Mesothelial cell of epicardium (in vitro differentiated cells): ENCODE data around the gene TNS4. TPM values are rescaled to one million over a fixed set of nuclear protein-coding genes. Genes with fewer than 3 reads are reported as not detected.

Experiments
- DNase-seq, 2 experiments: peaks; one replicate each; pipeline ENCODE4 v3.0.0; 2021; ENCODE audit warnings: low spot score in 2 of 2; ENCODE audit not compliant: unreplicated experiment in 2 of 2
- H3K27ac Mint-ChIP-seq: 2 replicates; pipeline ENCODE4 v1.8.0; 2021; ENCODE audit warnings: mixed read lengths
- H3K27me3 Mint-ChIP-seq: 2 replicates; pipeline ENCODE4 v1.8.0; 2021; ENCODE audit warnings: low read depth, mixed read lengths
- H3K36me3 Mint-ChIP-seq: 2 replicates; pipeline ENCODE4 v1.8.0; 2021; ENCODE audit warnings: mixed read lengths
- H3K4me1 Mint-ChIP-seq: 2 replicates; pipeline ENCODE4 v1.8.0; 2021; ENCODE audit warnings: mixed read lengths
- H3K4me3 Mint-ChIP-seq: 2 replicates; pipeline ENCODE4 v1.8.0; 2021; ENCODE audit warnings: mild to moderate bottlenecking, moderate library complexity, mixed read lengths
- H3K9me3 Mint-ChIP-seq: 2 replicates; pipeline ENCODE4 v1.8.0; 2021; ENCODE audit warnings: mixed read lengths
- CTCF ChIP-seq: fragments of 200-600 bp; sonication (generic); IDR thresholded peaks from one replicate; pipeline ENCODE4 v1.5.0; 2021; ENCODE audit warnings: antibody characterized with exemption; ENCODE audit not compliant: unreplicated experiment
- total RNA-seq: library from RNA; stranded (reverse); gene quantifications from 3 replicates; pipeline ENCODE4 v1.2.1, GENCODE V29; 2021

Gene TNS4
- total RNA-seq, 1 donor from 2014 or later: not detected

DNA sequence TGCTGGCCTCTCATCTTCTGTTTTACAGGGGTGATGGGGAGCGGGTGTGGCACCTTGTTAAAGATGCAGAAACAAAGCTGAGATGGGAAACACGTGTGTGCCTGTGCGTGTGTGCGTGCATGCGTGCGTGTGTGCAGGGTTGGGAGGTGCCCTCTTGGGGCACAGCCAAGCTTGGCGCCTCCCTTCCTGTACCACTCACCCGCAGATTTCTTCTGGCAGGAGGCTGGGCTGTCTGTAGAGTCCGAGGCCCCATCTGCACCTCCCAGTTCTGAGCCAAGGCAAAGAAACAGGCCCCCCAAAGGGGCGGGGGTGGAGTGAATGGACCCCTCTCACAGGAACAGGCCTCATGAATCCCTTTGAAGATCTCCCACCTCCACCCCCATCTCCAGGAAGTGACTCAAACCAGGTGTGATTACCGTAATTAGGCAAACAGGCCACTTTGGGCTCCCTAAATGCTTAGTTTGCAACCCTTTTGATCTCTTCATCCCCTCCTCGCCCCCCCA is 20.9 kb downstream of the TNS4 start:
- H3K4me3 Mint-ChIP-seq: no peak overlapping the region
- DNase-seq: no peak
- H3K27me3 Mint-ChIP-seq: no peaks in the 10 kb centered on the region
- no peak for TF ChIP-seq CTCF
- H3K36me3 Mint-ChIP-seq: no peaks in the 10 kb centered on the region
- H3K9me3 Mint-ChIP-seq: no peaks in the 10 kb centered on the region
- peaks cover 12% of the 10 kb centered on the region for H3K4me1 Mint-ChIP-seq
- H3K27ac Mint-ChIP-seq: no peak overlapping the region

DNA sequence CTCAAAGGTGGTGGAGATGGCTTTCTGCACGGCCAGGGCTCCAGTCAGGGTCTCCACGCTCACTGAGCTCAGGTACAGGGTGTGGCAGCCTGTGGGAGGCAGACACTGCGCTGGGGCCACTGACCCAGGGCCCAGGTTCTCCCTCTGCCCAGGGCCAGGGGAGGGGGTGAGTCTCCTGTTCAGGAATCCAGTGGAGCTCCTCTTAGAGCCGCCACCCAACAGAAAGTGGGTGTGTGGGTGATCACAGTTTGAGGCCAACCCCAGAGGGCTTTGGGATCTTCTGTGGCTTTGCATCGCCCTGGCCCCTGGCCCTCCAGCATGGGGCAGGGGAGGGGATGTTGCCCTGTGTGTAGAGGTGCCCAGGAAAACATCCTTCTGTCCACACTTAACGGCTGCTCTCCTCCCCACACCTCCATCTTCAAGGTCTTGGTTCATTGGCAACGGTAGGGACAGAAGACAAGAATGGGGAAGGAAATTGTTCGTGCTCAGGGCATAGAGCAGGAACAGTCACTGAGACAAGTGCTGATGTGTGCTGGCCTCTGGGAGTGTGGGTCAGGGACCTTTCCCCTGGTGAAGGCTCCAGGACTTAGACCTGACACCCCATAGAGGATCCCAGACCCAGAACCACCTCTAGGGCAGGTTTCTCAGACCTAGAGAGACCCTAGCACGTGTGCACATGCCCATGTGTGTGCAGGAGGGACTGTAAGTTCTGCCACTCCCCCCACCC is 21.5 kb downstream of the TNS4 start:
- Mint-ChIP-seq H3K36me3 (no peaks in the 10 kb centered on the region), H3K27me3 (no peaks in the 10 kb centered on the region), H3K4me1 (peaks cover 11% of the 10 kb centered on the region), H3K4me3 (no peak overlapping the region), H3K27ac (no peak overlapping the region), H3K9me3 (no peaks in the 10 kb centered on the region)
- DNase-seq: no peak
- no peak for TF ChIP-seq CTCF

DNA sequence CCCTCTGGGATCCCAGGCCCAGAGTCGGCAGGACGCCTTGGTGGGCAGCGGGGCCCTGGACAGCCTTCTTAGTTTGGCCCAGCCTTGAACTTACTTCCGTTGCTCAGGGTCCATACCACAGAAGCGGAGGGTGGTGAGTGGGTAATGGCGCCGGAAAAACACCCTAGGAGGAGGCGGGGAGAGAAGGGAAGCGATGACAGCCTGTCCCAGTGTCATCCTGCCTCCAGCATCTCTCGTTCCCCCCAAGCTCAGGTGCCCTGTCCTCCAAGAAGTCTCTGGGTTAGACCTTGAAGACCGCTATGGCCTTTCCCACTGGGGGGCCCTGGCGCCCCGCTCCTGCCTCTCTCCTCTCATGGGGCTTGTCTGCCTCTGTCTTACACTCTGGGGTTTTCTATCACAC is 22.9 kb downstream of the TNS4 start:
- Mint-ChIP-seq H3K4me1 (peaks cover 16% of the 10 kb centered on the region), H3K27me3 (no peaks in the 10 kb centered on the region), H3K36me3 (no peaks in the 10 kb centered on the region), H3K27ac (no peak overlapping the region), H3K4me3 (no peak overlapping the region), H3K9me3 (no peaks in the 10 kb centered on the region)
- TF ChIP-seq CTCF: no peak
- DNase-seq: no peak

- Mint-ChIP-seq H3K27me3 (no peaks in the 10 kb centered on the region), H3K9me3 (peaks cover 3% of the 10 kb centered on the region), H3K27ac (no peak overlapping the region)
Observed at GRCh38 chr17:40477796-40478195, 23.6 kb downstream of the TNS4 start.

GRCh38 chr17:40475234-40475908 is 26.1 kb downstream of the TNS4 start:
- peaks cover 23% of the 10 kb centered on the region for H3K4me1 Mint-ChIP-seq

More at GRCh38 chr17:40477796-40478195, 23.6 kb downstream of the TNS4 start:
- no peaks in the 10 kb centered on the region for H3K36me3 Mint-ChIP-seq
- peaks cover 16% of the 10 kb centered on the region for H3K4me1 Mint-ChIP-seq
- TF ChIP-seq CTCF: no peak
- no peak overlapping the region for H3K4me3 Mint-ChIP-seq
- no peak for DNase-seq

More at GRCh38 chr17:40475234-40475908, 26.1 kb downstream of the TNS4 start:
- no peak for DNase-seq
- Mint-ChIP-seq H3K27me3 (no peaks in the 10 kb centered on the region), H3K36me3 (no peaks in the 10 kb centered on the region), H3K4me3 (no peak overlapping the region), H3K9me3 (peaks cover 8% of the 10 kb centered on the region), H3K27ac (peak overlapping the region; percentile 64)
- TF ChIP-seq CTCF: no peak
